Fibroblast of lung (primary cell): Measurements from ENCODE around the gene TOGARAM1. TPM values are rescaled to one million over a fixed set of nuclear protein-coding genes. Genes with fewer than 3 reads are reported as not detected.

Source experiments
- DNase-seq, 2 donors: peaks; one replicate each; pipeline versions ENCODE4 v3.0.0 to v3.0.0-alpha.2; 2010; ENCODE audit warnings: low read depth in 2 of 2
- H2AFZ ChIP-seq: 2 replicates; pipeline ENCODE4 v1.5.1; 2012; ENCODE audit warnings: low read length, control low read depth, inconsistent platforms
- H3K27ac ChIP-seq: 2 replicates; pipeline ENCODE4 v1.5.1; 2011; ENCODE audit warnings: low read length, control low read depth; ENCODE audit not compliant: insufficient read depth
- H3K27me3 ChIP-seq: 2 replicates; pipeline ENCODE4 v1.5.1; 2011; ENCODE audit warnings: mild to moderate bottlenecking, low read length; ENCODE audit not compliant: control insufficient read depth, insufficient read depth
- H3K36me3 ChIP-seq: 2 replicates; pipeline ENCODE4 v1.5.1; 2011; ENCODE audit warnings: low read length; ENCODE audit not compliant: control insufficient read depth, insufficient read depth
- H3K4me1 ChIP-seq: 2 replicates; pipeline ENCODE4 v1.5.1; 2011; ENCODE audit warnings: low read length; ENCODE audit not compliant: control insufficient read depth, insufficient read depth; ENCODE audit errors: extremely low read depth
- H3K4me2 ChIP-seq: 2 replicates; pipeline ENCODE4 v1.5.1; 2011; ENCODE audit warnings: low read length, control low read depth; ENCODE audit not compliant: insufficient read depth; ENCODE audit errors: extremely low read depth
- H3K4me3 ChIP-seq, 4 experiments: fragments of 200-600 bp in 1 of 4; sonication (generic) in 1 of 4; replicated peaks in 1 of 4; 2 replicates each; pipeline ENCODE4 v1.5.1; 2011 to 2016; ENCODE audit warnings: low read length in 4 of 4, low read depth in 3 of 4, mild to moderate bottlenecking in 3 of 4, control low read depth in 2 of 4, inconsistent platforms in 1 of 4, mixed read lengths in 1 of 4; ENCODE audit not compliant: insufficient read depth in 1 of 4; ENCODE audit errors: control extremely low read depth in 1 of 4
- H3K79me2 ChIP-seq: 2 replicates; pipeline ENCODE4 v1.5.1; 2012; ENCODE audit warnings: mild to moderate bottlenecking, low read length, inconsistent platforms; ENCODE audit not compliant: control insufficient read depth, insufficient read depth
- H3K9ac ChIP-seq: 2 replicates; pipeline ENCODE4 v1.5.1; 2011; ENCODE audit warnings: mild to moderate bottlenecking, low read length, control low read depth; ENCODE audit not compliant: insufficient read depth
- H3K9me3 ChIP-seq: 2 replicates; pipeline ENCODE4 v1.5.1; 2012; ENCODE audit warnings: low read depth, low read length; ENCODE audit not compliant: control insufficient read depth, insufficient read depth
- H4K20me1 ChIP-seq: 2 replicates; pipeline ENCODE4 v1.5.1; 2011; ENCODE audit warnings: low read length; ENCODE audit not compliant: control insufficient read depth, insufficient read depth; ENCODE audit errors: extremely low read depth
- EZH2 ChIP-seq: IDR thresholded peaks from 2 replicates; pipeline ENCODE4 v1.5.1; 2012; ENCODE audit warnings: low read length, control low read depth, mild to moderate bottlenecking; ENCODE audit errors: missing control alignments
- polyA plus RNA-seq, 2 donors: library from polyadenylated mRNA; depleted of rRNA in 1 of 2; stranded (reverse) in 1 of 2; unstranded in 1 of 2; fragments of >200 nt; gene quantifications; 2 replicates each; pipeline ENCODE4 v1.2.1, GENCODE V29; 2011 to 2012; ENCODE audit warnings: missing spikeins in 1 of 2
- total RNA-seq: library from RNA; depleted of rRNA; stranded (reverse); fragments of >200 nt; gene quantifications from 2 replicates; pipeline ENCODE4 v1.2.1, GENCODE V29; 2014
- TF ChIP-seq, protein P1 (sequence below), 2 donors: IDR thresholded peaks in 1 of 2; conservative IDR thresholded peaks in 1 of 2; 1 replicate in 1 of 2; 2 replicates in 1 of 2; pipeline ENCODE4 v1.5.1; 2011 to 2012; ENCODE audit warnings: low read length in 2 of 2, control low read depth in 1 of 2, inconsistent platforms in 1 of 2, low read depth in 1 of 2, mild to moderate bottlenecking in 1 of 2

The TOGARAM1 gene
- total and polyA plus RNA-seq, 2 donors (not counting 1 experiment from before 2014, with no cell fraction given) = 10.7 to 24.9 TPM

DNA sequence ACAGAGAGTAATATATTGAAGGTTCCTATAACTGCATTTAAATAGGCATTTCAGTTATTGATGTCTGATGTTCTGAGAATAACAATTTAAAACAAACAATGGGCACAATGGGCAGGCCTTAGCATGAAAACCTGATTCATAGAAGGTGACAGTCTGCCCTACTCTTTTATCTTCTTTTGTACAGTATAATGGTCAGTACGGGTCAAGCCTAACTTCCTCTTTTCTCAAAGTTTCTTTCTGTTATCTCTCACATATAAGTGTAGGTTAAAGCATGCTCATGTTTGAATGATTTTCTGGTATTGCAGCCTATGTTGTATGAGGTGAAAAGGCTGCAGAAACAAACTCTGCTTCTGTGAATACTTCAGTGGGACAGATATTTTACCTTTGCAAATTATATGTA lies 158.1 kb downstream of the TOGARAM1 start:
- Histone ChIP-seq H3K4me3 (no peak overlapping the region), H3K27ac (no peak overlapping the region), H3K27me3 (no peaks in the 10 kb centered on the region), H3K4me2 (no peak overlapping the region), H4K20me1 (no peaks in the 10 kb centered on the region), H2AFZ (no peak overlapping the region), H3K9me3 (no peaks in the 10 kb centered on the region), H3K9ac (no peak overlapping the region), H3K36me3 (peaks cover 6% of the 10 kb centered on the region), H3K4me1 (no peaks in the 10 kb centered on the region), H3K79me2 (no peaks in the 10 kb centered on the region)
- DNase-seq = no peak
- TF ChIP-seq EZH2 = no peak

DNA sequence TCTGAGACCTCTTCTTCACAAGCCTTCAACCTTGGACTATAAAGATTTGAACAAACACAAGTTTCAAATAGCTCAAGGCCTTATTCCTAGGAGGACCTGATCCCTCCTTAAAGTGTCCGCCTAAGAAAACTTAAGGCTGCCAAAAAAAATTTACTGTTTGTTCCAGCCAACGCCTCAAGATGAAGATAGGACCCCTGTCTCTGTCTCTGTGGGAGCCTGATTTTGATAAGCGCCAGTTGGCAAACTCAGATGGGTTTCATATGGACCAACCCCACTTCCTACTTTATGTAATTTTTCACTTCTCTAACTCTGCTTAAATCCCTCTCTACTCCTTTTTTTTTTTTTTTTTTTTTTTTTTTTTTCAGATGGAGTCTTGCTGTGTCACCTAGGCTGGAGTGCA lies 161.3 kb downstream of the TOGARAM1 start:
- H3K27ac ChIP-seq = no peak overlapping the region
- no peaks in the 10 kb centered on the region for H3K27me3 ChIP-seq
- no peak overlapping the region for H3K9ac ChIP-seq
- DNase-seq = no peak
- H3K9me3 ChIP-seq = no peaks in the 10 kb centered on the region
- H3K4me3 ChIP-seq = no peak overlapping the region
- H3K4me1 ChIP-seq = no peaks in the 10 kb centered on the region
- H3K36me3 ChIP-seq = peaks cover 8% of the 10 kb centered on the region
- no peak overlapping the region for H3K4me2 ChIP-seq
- H2AFZ ChIP-seq = no peak overlapping the region
- H3K79me2 ChIP-seq = no peaks in the 10 kb centered on the region
- no peaks in the 10 kb centered on the region for H4K20me1 ChIP-seq
- no peak for TF ChIP-seq EZH2
- TF ChIP-seq, protein P1, sequence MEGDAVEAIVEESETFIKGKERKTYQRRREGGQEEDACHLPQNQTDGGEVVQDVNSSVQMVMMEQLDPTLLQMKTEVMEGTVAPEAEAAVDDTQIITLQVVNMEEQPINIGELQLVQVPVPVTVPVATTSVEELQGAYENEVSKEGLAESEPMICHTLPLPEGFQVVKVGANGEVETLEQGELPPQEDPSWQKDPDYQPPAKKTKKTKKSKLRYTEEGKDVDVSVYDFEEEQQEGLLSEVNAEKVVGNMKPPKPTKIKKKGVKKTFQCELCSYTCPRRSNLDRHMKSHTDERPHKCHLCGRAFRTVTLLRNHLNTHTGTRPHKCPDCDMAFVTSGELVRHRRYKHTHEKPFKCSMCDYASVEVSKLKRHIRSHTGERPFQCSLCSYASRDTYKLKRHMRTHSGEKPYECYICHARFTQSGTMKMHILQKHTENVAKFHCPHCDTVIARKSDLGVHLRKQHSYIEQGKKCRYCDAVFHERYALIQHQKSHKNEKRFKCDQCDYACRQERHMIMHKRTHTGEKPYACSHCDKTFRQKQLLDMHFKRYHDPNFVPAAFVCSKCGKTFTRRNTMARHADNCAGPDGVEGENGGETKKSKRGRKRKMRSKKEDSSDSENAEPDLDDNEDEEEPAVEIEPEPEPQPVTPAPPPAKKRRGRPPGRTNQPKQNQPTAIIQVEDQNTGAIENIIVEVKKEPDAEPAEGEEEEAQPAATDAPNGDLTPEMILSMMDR (conservative IDR thresholded peaks at IDR 0.05 in 1 of 2, IDR thresholded peaks at IDR 0.05 in 1 of 2; ENCODE audit: low read depth in 1 of 2, low read length in 2 of 2) = no peak

Other genes with a start within 250 kb of the TOGARAM1 start
- gene KLHL28, start 243 bp upstream of the TOGARAM1 start, total RNA-seq = 9.2 and 9.7 TPM in 2 replicates
- 5.4 and 6.1 TPM in 2 replicates for gene KLHL28, start 243 bp upstream of the TOGARAM1 start, polyA plus RNA-seq
- 28.4 and 29.0 TPM in 2 replicates for gene PRPF39, start 121.9 kb downstream of the TOGARAM1 start, total RNA-seq
- 21.3 and 28.5 TPM in 2 replicates for gene PRPF39, start 121.9 kb downstream of the TOGARAM1 start, polyA plus RNA-seq
- gene FKBP3, start 172.3 kb downstream of the TOGARAM1 start, total RNA-seq = 27.7 and 29.1 TPM in 2 replicates
- gene FKBP3, start 172.3 kb downstream of the TOGARAM1 start, polyA plus RNA-seq = 101 and 117 TPM in 2 replicates
- 3.1 and 4.3 TPM in 2 replicates for gene FANCM, start 173.7 kb downstream of the TOGARAM1 start, total RNA-seq
- gene FANCM, start 173.7 kb downstream of the TOGARAM1 start, polyA plus RNA-seq = 2.2 and 3.5 TPM in 2 replicates